ENCODE measurements around the gene LAYN. TPM values are rescaled to one million over a fixed set of nuclear protein-coding genes. Genes with fewer than 3 reads are reported as not detected.

Gene LAYN
- total RNA-seq, 1 donor, result 48.7 TPM

GRCh38 chr11:111549196-111549868 lies 8.8 kb downstream of the LAYN start:
- no peak for DNase-seq (ENCODE audit: low read depth)
- H3K4me3 ChIP-seq (ENCODE audit: low read depth, low read length), result no peak overlapping the region
- TF ChIP-seq CTCF (IDR thresholded peaks at IDR 0.05; ENCODE audit: insufficient read depth, low read length), result no peak

GRCh38 chr11:111549869-111550203 lies 9.3 kb downstream of the LAYN start:
- H3K4me3 ChIP-seq (ENCODE audit: low read depth, low read length), result no peak overlapping the region
- TF ChIP-seq CTCF (IDR thresholded peaks at IDR 0.05; ENCODE audit: insufficient read depth, low read length), result no peak
- DNase-seq (ENCODE audit: low read depth), result no peak

GRCh38 chr11:111550258-111550657 lies 9.7 kb downstream of the LAYN start:
- no peak for TF ChIP-seq CTCF (IDR thresholded peaks at IDR 0.05; ENCODE audit: insufficient read depth, low read length)
- DNase-seq (ENCODE audit: low read depth), result no peak
- no peak overlapping the region for H3K4me3 ChIP-seq (ENCODE audit: low read depth, low read length)

GRCh38 chr11:111554532-111554931 lies 14.0 kb downstream of the LAYN start:
- no peak for DNase-seq (ENCODE audit: low read depth)
- H3K4me3 ChIP-seq (ENCODE audit: low read depth, low read length), result no peak overlapping the region
- no peak for TF ChIP-seq CTCF (IDR thresholded peaks at IDR 0.05; ENCODE audit: insufficient read depth, low read length)

- DNase-seq (ENCODE audit: low read depth), result peak; percentile 36
- no peak overlapping the region for H3K4me3 ChIP-seq (ENCODE audit: low read depth, low read length)
- TF ChIP-seq CTCF (IDR thresholded peaks at IDR 0.05; ENCODE audit: insufficient read depth, low read length), result no peak
Observed at GRCh38 chr11:111555255-111555654, 14.7 kb downstream of the LAYN start.

- peak overlapping the region; percentile 0 for H3K4me3 ChIP-seq (ENCODE audit: low read depth, low read length)
- DNase-seq (ENCODE audit: low read depth), result peak; percentile 97
- TF ChIP-seq CTCF (IDR thresholded peaks at IDR 0.05; ENCODE audit: insufficient read depth, low read length), result peak; percentile 31
Observed at GRCh38 chr11:111557425-111558111, 17.0 kb downstream of the LAYN start.
